Measurements from ENCODE around the gene PRDM8. TPM values are rescaled to one million over a fixed set of nuclear protein-coding genes. Genes with fewer than 3 reads are reported as not detected.

Gene PRDM8
- total and polyA plus RNA-seq, 2 of the 8 experiments (the other 6 are each of a cell fraction or from before 2014, with no cell fraction given) = not detected

GRCh38 chr4:80186676-80187075 is 10.6 kb upstream of the PRDM8 start:
- no peak overlapping the region for H3K4ac ChIP-seq (replicated peaks; ENCODE audit: insufficient read length, low read depth, low read length)
- H3K4me1 ChIP-seq (replicated peaks in 1 of 4; ENCODE audit: control insufficient read depth in 3 of 4, insufficient read depth in 4 of 4, low read length in 3 of 4) = peaks cover 0 to 31% (median 22%) of the 10 kb centered on the region in 4 experiments; a peak in 6 of 7 replicates
- peaks cover 85 to 98% (median 95%) of the 10 kb centered on the region in 4 experiments for H3K27me3 ChIP-seq (replicated peaks in 1 of 4; ENCODE audit: control insufficient read depth in 3 of 4, extremely low read depth in 1 of 4, insufficient read depth in 3 of 4, low read length in 3 of 4)
- no peak overlapping the region for H2BK120ac ChIP-seq (replicated peaks; ENCODE audit: low read depth, low read length)
- 34% methylated on average over 5 of the region's 5 CpGs; no CpG with 5 or more reads in 1 of the 2 experiments for WGBS, 2 experiments (ENCODE audit: extremely low coverage in 1 of 2, insufficient coverage in 1 of 2, insufficient read length in 1 of 2, insufficient replicate concordance in 2 of 2, low coverage in 1 of 2, low lambda C conversion rate in 2 of 2, missing lambda C conversion rate in 1 of 2)
- H3K56ac ChIP-seq (replicated peaks; ENCODE audit: insufficient read length, low read depth, low read length) = no peak overlapping the region
- no peak overlapping the region for H3K9ac ChIP-seq (replicated peaks in 1 of 4; ENCODE audit: extremely low read depth in 1 of 4, low read depth in 3 of 4, low read length in 3 of 4)
- no peak overlapping the region for H2BK5ac ChIP-seq (ENCODE audit: low read depth, low read length)
- FAIRE-seq (no peak), DNase-seq (ENCODE audit: low read depth in 1 of 2, low spot score in 2 of 2) (no peak)
- H3K4me2 ChIP-seq (ENCODE audit: insufficient read depth in 1 of 2, low read depth in 2 of 2, low read length in 2 of 2) = no peak overlapping the region; a peak in 1 of 4 replicates
- no peak overlapping the region for H2BK20ac ChIP-seq (ENCODE audit: low read length)
- POLR2A ChIA-PET (ENCODE audit: partially characterized antibody) = interaction anchor here (0.8 to 1.8 kb wide), 2 partner anchors 9 to 11 kb away, joined by 3 to 4 read pairs; no protein-coding TSS in a partner anchor
- no peak overlapping the region for H4K91ac ChIP-seq (replicated peaks; ENCODE audit: insufficient read length, low read length)
- H3K36me3 ChIP-seq (ENCODE audit: control insufficient read depth in 2 of 4, insufficient read depth in 4 of 4, low read length in 3 of 4) = peaks cover 0 to 4% (median 0%) of the 10 kb centered on the region in 4 experiments; a peak in 1 of 8 replicates
- H4K20me1 ChIP-seq (replicated peaks in 1 of 2; ENCODE audit: control insufficient read depth in 1 of 2, insufficient read depth in 2 of 2, low read length in 2 of 2) = peaks cover 12 to 16% of the 10 kb centered on the region in 2 experiments
- no peak overlapping the region for H2AK5ac ChIP-seq (ENCODE audit: low read depth, low read length)
- H3K23me2 ChIP-seq (ENCODE audit: low read depth, low read length) = peaks cover 13% of the 10 kb centered on the region; the same call in 1 of the 2 replicates
- no peak overlapping the region for H3K14ac ChIP-seq (ENCODE audit: insufficient read length)
- H2BK12ac ChIP-seq (ENCODE audit: low read depth, low read length) = no peak overlapping the region
- H3K27ac ChIP-seq (ENCODE audit: low read depth, low read length) = no peak overlapping the region
- no peaks in the 10 kb centered on the region for H3K9me3 ChIP-seq (ENCODE audit: insufficient read depth in 2 of 2, low read depth in 1 of 2, low read length in 1 of 2)
- H3K23ac ChIP-seq (ENCODE audit: insufficient read length) = no peak overlapping the region
- no peak overlapping the region for H3K18ac ChIP-seq (ENCODE audit: extremely low read depth, low read length)
- H3K79me1 ChIP-seq (ENCODE audit: low read depth, low read length) = no peaks in the 10 kb centered on the region
- H3K79me2 ChIP-seq (ENCODE audit: control insufficient read depth in 1 of 2, insufficient read depth in 2 of 2, low read length in 2 of 2) = no peaks in the 10 kb centered on the region
- CTCF ChIA-PET (ENCODE audit: partially characterized antibody) = interaction anchor here (0.6 to 10.3 kb wide), 9 partner anchors 8 to 1233 kb away, joined by 3 to 170 read pairs (median 3); partner anchors contain the start of genes BMP3, FGF5 and PRDM8
- H2BK15ac ChIP-seq (ENCODE audit: low read length) = no peak overlapping the region
- H4K5ac ChIP-seq (ENCODE audit: insufficient read length, low read depth, low read length) = no peak overlapping the region
- no peak overlapping the region for H2AFZ ChIP-seq (ENCODE audit: low read length)
- TF ChIP-seq RNF2 (IDR thresholded peaks at IDR 0.05; ENCODE audit: borderline replicate concordance, low read depth, low read length, missing control alignments, poor library complexity, severe bottlenecking) (peak; percentile 81), E2F6 (IDR thresholded peaks at IDR 0.05) (no peak)
- H4K8ac ChIP-seq (ENCODE audit: extremely low read depth, insufficient read depth, low read length) = no peak overlapping the region
- H3K4me3 ChIP-seq (ENCODE audit: extremely low read depth in 1 of 4, insufficient read depth in 2 of 4, low read depth in 3 of 4, low read length in 4 of 4) = no peak overlapping the region

Data from H1 (cell line).